Adrenal gland (tissue), 12 donors: ENCODE data around the gene G6PC2. TPM values are rescaled to one million over a fixed set of nuclear protein-coding genes. Genes with fewer than 3 reads are reported as not detected.

Experiments
- DNase-seq, 7 donors: peaks; one replicate each; pipeline ENCODE4 v3.0.0-alpha.2; 2019 to 2020
- H3K27ac ChIP-seq, 5 donors: fragments of 200-600 bp; sonication (generic) in 4 of 5; 1 replicate in 3 of 5; 2 replicates in 2 of 5; pipeline versions ENCODE4 v1.5.1 to v1.8.0; 2016 to 2020; ENCODE audit warnings: mild to moderate bottlenecking in 1 of 5
- H3K27me3 ChIP-seq: fragments of 200-600 bp; 2 replicates; pipeline ENCODE4 v1.8.0; 2021
- H3K36me3 ChIP-seq, 2 donors: fragments of 200-600 bp; replicated peaks in 1 of 2; 1 replicate in 1 of 2; 2 replicates in 1 of 2; pipeline versions ENCODE4 v1.5.1 to v1.8.0; 2018 to 2022
- H3K4me1 ChIP-seq, 2 donors: fragments of 200-600 bp; replicated peaks in 1 of 2; 1 replicate in 1 of 2; 2 replicates in 1 of 2; pipeline versions ENCODE4 v1.5.1 to v1.8.0; 2018 to 2021
- H3K4me3 ChIP-seq, 4 donors: fragments of 200-600 bp; sonication (generic) in 3 of 4; one replicate each; pipeline ENCODE4 v1.5.1; 2016 to 2018
- H3K9me3 ChIP-seq, 3 donors: fragments of 200-600 bp; sonication (generic) in 1 of 3; replicated peaks in 1 of 3; 1 replicate in 2 of 3; 2 replicates in 1 of 3; pipeline versions ENCODE4 v1.5.1 to v1.8.0; 2016 to 2021
- POLR2A ChIP-seq, 2 donors: fragments of 450-650 bp; IDR thresholded peaks; one replicate each; pipeline ENCODE4 v1.6.1; 2017; ENCODE audit warnings: antibody characterized with exemption in 2 of 2, mild to moderate bottlenecking in 2 of 2, moderate library complexity in 1 of 2
- WGBS, 4 donors: extraction: QIAGEN DNeasy Blood & Tissue Kit in 2 of 4; methylation state at CpG; one replicate each; pipeline versions ENCODE4 v1.1.5 to v1.1.7; 2013 to 2017; 5-methylcytosine and 5-hydroxymethylcytosine counted together
- intact Hi-C, 2 donors: fragments of 100-400 bp; cut with DNase I; formaldehyde crosslinking; loops; one replicate each; pipeline versions ENCODE4 v1.14.1 to v1.15.0; 2022 to 2023
- polyA plus RNA-seq, 3 donors: library from polyadenylated mRNA; stranded (reverse); fragments of 200-250 nt in 2 of 3; fragments of 350-450 nt in 1 of 3; fragmentation: Illumina TruSeq in 1 of 3; extraction: RNeasy Lipid Tissue Mini Kit (QIAGEN cat#74804) in 1 of 3; gene quantifications; one replicate each; pipeline ENCODE4 v1.2.3, GENCODE V29; 2013 to 2014
- total RNA-seq, 9 donors: library from RNA; depleted of rRNA in 4 of 9; stranded (reverse); fragments of >200 nt in 4 of 9; fragments of 120-200 nt in 1 of 9; fragmentation: NEBNext Ultra II Directional in 1 of 9; extraction: Animal tissue kit (Norgen Biotek cat#: 25700) in 1 of 9; gene quantifications; one replicate each; pipeline versions ENCODE4 v1.1.0 to v1.2.4, GENCODE V29; 2013 to 2023
- TF ChIP-seq, protein P1 (sequence below), 6 experiments: fragments of 450-650 bp in 4 of 6; fragments of 200-600 bp in 2 of 6; sonication (generic) in 1 of 6; IDR thresholded peaks; 1 replicate in 5 of 6; 2 replicates in 1 of 6; pipeline versions ENCODE4 v1.5.1 to v1.8.0; 2016 to 2021; ENCODE audit warnings: antibody characterized with exemption in 6 of 6, mild to moderate bottlenecking in 2 of 6, moderate library complexity in 1 of 6
- donor health status: healthy with polysubstance abuse.
- donor health status: Bipolar disorder and iron deficiency.
- donor health status: DM: yes; HTN: yes; CAD: no.
- donor health status: DM: no; HTN: no; CAD: no.
- donor health status: DM: no; HTN: no; CAD: no.
- donor health status: DM: yes; HTN: yes; CAD: no.

Gene G6PC2
- total and polyA plus RNA-seq, 12 donors = 0.06 to 0.17 TPM; not detected in 10

DNA sequence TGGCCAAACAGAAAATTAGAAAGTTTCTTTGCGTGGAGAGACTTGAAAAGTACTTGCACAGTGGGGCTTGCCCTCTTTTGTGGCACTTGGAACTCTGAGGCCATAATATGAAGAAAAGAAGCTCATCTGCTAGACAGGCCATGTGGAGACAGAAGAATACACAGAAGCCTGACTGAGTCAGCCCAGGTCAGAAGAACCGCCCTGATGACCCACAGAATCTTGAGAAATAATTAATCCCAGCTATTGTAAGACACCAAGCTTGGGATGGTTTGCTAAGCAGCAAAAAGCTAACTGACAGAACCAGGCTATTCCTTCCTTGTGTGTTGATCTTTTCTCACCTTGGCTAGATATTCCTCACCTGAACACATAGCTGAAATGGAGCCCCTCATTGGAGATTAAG lies 33.7 kb downstream of the G6PC2 start:
- Histone ChIP-seq H3K27me3 (no peaks in the 10 kb centered on the region), H3K4me1 (no peaks in the 10 kb centered on the region), H3K4me3 (no peak overlapping the region), H3K27ac (no peak overlapping the region), H3K9me3 (no peaks in the 10 kb centered on the region), H3K36me3 (no peaks in the 10 kb centered on the region)
- intact Hi-C loops = no loop called here
- TF ChIP-seq POLR2A (IDR thresholded peaks at IDR 0.05) = no peak
- TF ChIP-seq, protein P1, sequence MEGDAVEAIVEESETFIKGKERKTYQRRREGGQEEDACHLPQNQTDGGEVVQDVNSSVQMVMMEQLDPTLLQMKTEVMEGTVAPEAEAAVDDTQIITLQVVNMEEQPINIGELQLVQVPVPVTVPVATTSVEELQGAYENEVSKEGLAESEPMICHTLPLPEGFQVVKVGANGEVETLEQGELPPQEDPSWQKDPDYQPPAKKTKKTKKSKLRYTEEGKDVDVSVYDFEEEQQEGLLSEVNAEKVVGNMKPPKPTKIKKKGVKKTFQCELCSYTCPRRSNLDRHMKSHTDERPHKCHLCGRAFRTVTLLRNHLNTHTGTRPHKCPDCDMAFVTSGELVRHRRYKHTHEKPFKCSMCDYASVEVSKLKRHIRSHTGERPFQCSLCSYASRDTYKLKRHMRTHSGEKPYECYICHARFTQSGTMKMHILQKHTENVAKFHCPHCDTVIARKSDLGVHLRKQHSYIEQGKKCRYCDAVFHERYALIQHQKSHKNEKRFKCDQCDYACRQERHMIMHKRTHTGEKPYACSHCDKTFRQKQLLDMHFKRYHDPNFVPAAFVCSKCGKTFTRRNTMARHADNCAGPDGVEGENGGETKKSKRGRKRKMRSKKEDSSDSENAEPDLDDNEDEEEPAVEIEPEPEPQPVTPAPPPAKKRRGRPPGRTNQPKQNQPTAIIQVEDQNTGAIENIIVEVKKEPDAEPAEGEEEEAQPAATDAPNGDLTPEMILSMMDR (IDR thresholded peaks at IDR 0.05) = no peak
- 87 to 94% (median 92%) methylated on average over 2 of the region's 2 CpGs for WGBS, 4 donors
- no peak for DNase-seq

DNA sequence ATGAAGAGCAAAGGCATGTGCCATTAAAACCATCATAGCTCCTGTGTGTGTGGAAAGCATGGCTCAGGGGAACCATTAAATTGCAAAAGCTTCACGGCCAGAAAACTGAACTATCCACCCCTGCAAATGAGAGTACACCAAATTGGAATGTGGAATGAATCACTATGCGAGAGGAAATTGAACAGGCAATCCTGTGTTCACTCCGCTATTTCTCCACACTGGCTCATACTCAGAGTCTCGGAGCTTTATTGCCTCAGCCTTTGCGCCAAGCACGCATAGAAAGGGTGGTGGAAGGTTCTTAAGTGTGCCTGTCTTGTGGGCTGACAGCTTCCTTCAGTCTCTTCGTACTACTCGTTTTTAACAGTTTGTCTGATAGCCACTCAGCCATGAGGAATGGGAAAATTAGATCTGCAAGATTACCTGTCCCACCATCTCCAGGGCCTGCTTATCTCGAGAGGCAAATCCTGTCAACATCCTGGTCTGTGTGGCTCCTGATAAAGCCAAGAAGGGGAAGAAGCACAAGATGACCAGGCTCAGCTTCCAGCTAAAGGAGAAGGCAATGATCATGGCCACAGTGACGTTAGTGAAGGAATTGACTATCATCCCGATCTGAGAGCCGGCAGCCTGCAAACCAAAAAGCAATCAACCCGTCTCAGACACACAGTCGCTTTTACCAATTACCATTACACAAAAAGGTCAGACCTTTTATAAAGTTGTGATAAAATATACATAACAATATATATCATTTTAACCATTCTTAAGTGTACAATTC lies 34.9 kb downstream of the G6PC2 start:
- no peak for DNase-seq
- no peak for TF ChIP-seq POLR2A (IDR thresholded peaks at IDR 0.05)
- TF ChIP-seq, protein P1 (IDR thresholded peaks at IDR 0.05) = no peak
- intact Hi-C loops = no loop called here
- Histone ChIP-seq H3K27ac (no peak overlapping the region), H3K9me3 (no peaks in the 10 kb centered on the region), H3K36me3 (no peaks in the 10 kb centered on the region), H3K4me1 (no peaks in the 10 kb centered on the region), H3K4me3 (no peak overlapping the region), H3K27me3 (no peaks in the 10 kb centered on the region)
- WGBS, 4 donors = 75 to 85% (median 79%) methylated on average over 14 of the region's 14 CpGs

DNA sequence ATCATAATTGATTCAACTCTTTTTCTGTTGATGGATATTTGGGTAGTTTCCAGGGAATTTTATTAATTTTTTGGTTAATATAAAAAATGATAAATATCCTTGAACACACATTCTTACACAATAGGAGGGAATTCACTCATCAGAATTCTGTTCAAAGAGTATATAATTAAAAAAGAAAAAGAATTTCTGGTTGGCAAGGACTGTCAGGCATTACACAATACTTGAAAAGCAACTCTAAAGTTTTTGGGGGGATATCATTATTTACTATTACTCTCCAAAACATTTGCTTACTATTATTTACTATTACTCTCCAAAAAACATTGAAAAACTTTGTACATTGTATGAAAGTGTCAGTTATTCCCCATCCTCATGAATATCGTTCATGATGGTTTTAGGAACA lies 38.0 kb downstream of the G6PC2 start:
- Histone ChIP-seq H3K27me3 (no peaks in the 10 kb centered on the region), H3K9me3 (no peaks in the 10 kb centered on the region), H3K36me3 (no peaks in the 10 kb centered on the region), H3K4me1 (no peaks in the 10 kb centered on the region), H3K27ac (no peak overlapping the region), H3K4me3 (no peak overlapping the region)
- no peak for DNase-seq
- 91 to 94% (median 93%) methylated on average over 1 of the region's 1 CpG for WGBS, 4 donors
- intact Hi-C loops = no loop called here
- TF ChIP-seq POLR2A (IDR thresholded peaks at IDR 0.05) = no peak
- TF ChIP-seq, protein P1 (IDR thresholded peaks at IDR 0.05) = no peak

DNA sequence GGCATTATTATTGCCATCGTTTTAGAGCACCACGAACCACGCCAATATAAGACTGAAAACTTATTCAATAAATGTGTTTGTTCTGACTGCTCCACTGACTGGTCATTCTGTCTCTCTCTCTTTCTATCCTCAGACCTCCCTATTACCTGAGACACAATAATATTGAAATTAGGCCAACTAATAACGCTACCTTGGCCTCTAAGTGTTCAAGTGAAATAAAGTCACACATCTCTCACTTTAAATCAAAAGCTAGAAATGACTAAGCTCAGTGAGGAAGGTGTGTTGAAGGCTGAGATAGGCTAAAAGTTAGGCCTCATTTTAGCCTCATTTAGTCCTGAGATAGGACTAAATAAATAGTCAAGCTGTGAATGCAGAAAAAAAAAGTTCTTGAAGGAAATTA lies 38.8 kb downstream of the G6PC2 start:
- TF ChIP-seq POLR2A (IDR thresholded peaks at IDR 0.05) = no peak
- TF ChIP-seq, protein P1 (IDR thresholded peaks at IDR 0.05) = no peak
- intact Hi-C loops = no loop called here
- WGBS, 4 donors = 85 to 93% (median 89%) methylated on average over 4 of the region's 4 CpGs

More for the DNA sequence above, 38.8 kb downstream of the G6PC2 start:
- no peak overlapping the region for H3K4me3 ChIP-seq
- no peaks in the 10 kb centered on the region for H3K27me3 ChIP-seq
- no peaks in the 10 kb centered on the region for H3K9me3 ChIP-seq
- no peak overlapping the region for H3K27ac ChIP-seq
- no peak for DNase-seq
- H3K36me3 ChIP-seq = no peaks in the 10 kb centered on the region
- H3K4me1 ChIP-seq = no peaks in the 10 kb centered on the region
